IMR-90 (cell line): ENCODE data around the gene ADGRD2. TPM values are rescaled to one million over a fixed set of nuclear protein-coding genes. Genes with fewer than 3 reads are reported as not detected.

Experiments used
- ATAC-seq: fragments of 200-7000 bp; cut with Tn5 transposase; 2 replicates; pipeline ENCODE4 v1.9.1; 2020; ENCODE audit warnings: low read depth, mild to moderate bottlenecking, moderate library complexity
- BruUV-seq: library from RNA; stranded (reverse); fragments of 400-500 nt; replicated peaks from 2 replicates; lab custom pipeline; 2021; lab: Mats Ljungman, UMichigan
- CTCF ChIA-PET: fragments of 300-600 bp; formaldehyde crosslinking; extraction: SDS; loops from one replicate; lab custom pipeline; 2021; ENCODE audit warnings: antibody characterized with exemption; lab: Yijun Ruan, JAX
- POLR2A ChIA-PET: fragments of 300-600 bp; sonication (Branson Sonifier 250); formaldehyde crosslinking; loops from one replicate; lab custom pipeline; 2022; ENCODE audit warnings: antibody characterized with exemption; ENCODE audit not compliant: unreplicated experiment; lab: Charles Lee
- DNase-seq: peaks from one replicate; pipeline ENCODE4 v3.0.0; 2013
- H2AFZ ChIP-seq: replicated peaks from 2 replicates; pipeline ENCODE3; 2013; ENCODE audit warnings: low read length, mild to moderate bottlenecking; ENCODE audit not compliant: poor library complexity
- H2AK5ac ChIP-seq: 2 replicates; pipeline ENCODE4 v1.6.1; 2013; ENCODE audit warnings: low read depth, low read length, inconsistent platforms
- H2AK9ac ChIP-seq: replicated peaks from 2 replicates; pipeline ENCODE3; 2013; ENCODE audit warnings: mild to moderate bottlenecking, low read depth, low read length, moderate library complexity; ENCODE audit not compliant: poor library complexity
- H2BK120ac ChIP-seq: 2 replicates; pipeline ENCODE4 v1.6.1; 2013; ENCODE audit warnings: low read depth, low read length, inconsistent platforms
- H2BK15ac ChIP-seq: 3 replicates; pipeline ENCODE4 v1.6.1; 2013; ENCODE audit warnings: low read depth, low read length, inconsistent platforms
- H2BK20ac ChIP-seq: 2 replicates; pipeline ENCODE4 v1.6.1; 2013; ENCODE audit warnings: low read depth, mild to moderate bottlenecking, inconsistent platforms, low read length, moderate library complexity
- H2BK5ac ChIP-seq: 2 replicates; pipeline ENCODE4 v1.6.1; 2013; ENCODE audit warnings: mild to moderate bottlenecking, low read depth, low read length, inconsistent platforms; ENCODE audit not compliant: poor library complexity, severe bottlenecking
- H3K14ac ChIP-seq: replicated peaks from 2 replicates; pipeline ENCODE4 v1.6.1; 2013; ENCODE audit warnings: low read depth, low read length, inconsistent platforms
- H3K18ac ChIP-seq: 2 replicates; pipeline ENCODE4 v1.6.1; 2013; ENCODE audit warnings: low read depth, low read length, control low read depth
- H3K23ac ChIP-seq: 2 replicates; pipeline ENCODE4 v1.6.1; 2013; ENCODE audit warnings: low read depth, low read length, inconsistent platforms
- H3K27ac ChIP-seq: 2 replicates; pipeline ENCODE4 v1.5.1; 2013; ENCODE audit warnings: mild to moderate bottlenecking, control low read depth, low read length; ENCODE audit not compliant: insufficient read depth
- H3K27me3 ChIP-seq: 2 replicates; pipeline ENCODE4 v1.6.1; 2013; ENCODE audit warnings: low read length; ENCODE audit not compliant: control insufficient read depth, insufficient read depth
- H3K36me3 ChIP-seq: 2 replicates; pipeline ENCODE4 v1.6.1; 2013; ENCODE audit warnings: low read length, mixed read lengths; ENCODE audit not compliant: control insufficient read depth, insufficient read depth
- H3K4ac ChIP-seq: 2 replicates; pipeline ENCODE4 v1.6.1; 2013; ENCODE audit warnings: low read depth, low read length, inconsistent platforms
- H3K4me1 ChIP-seq: 2 replicates; pipeline ENCODE4 v1.6.1; 2013; ENCODE audit warnings: low read length, mixed read lengths; ENCODE audit not compliant: control insufficient read depth, insufficient read depth
- H3K4me2 ChIP-seq: 2 replicates; pipeline ENCODE4 v1.6.1; 2013; ENCODE audit warnings: low read depth, mild to moderate bottlenecking, control low read depth, low read length, moderate library complexity
- H3K4me3 ChIP-seq: 2 replicates; pipeline ENCODE4 v1.5.1; 2013; ENCODE audit warnings: low read depth, mild to moderate bottlenecking, control low read depth, low read length, moderate library complexity; ENCODE audit not compliant: insufficient read depth
- H3K56ac ChIP-seq: 2 replicates; pipeline ENCODE4 v1.6.1; 2013; ENCODE audit warnings: low read length, inconsistent platforms; ENCODE audit not compliant: insufficient read depth; ENCODE audit errors: extremely low read depth
- H3K79me1 ChIP-seq, 2 experiments: 2 replicates each; pipeline ENCODE4 v1.6.1; 2013; ENCODE audit warnings: low read length in 2 of 2, inconsistent platforms in 1 of 2, low read depth in 1 of 2
- H3K9ac ChIP-seq: 2 replicates; pipeline ENCODE4 v1.6.1; 2013; ENCODE audit warnings: low read depth, low read length, control low read depth
- H3K9me1 ChIP-seq: 2 replicates; pipeline ENCODE4 v1.6.1; 2013; ENCODE audit warnings: low read length, inconsistent platforms; ENCODE audit not compliant: insufficient read depth
- H3K9me3 ChIP-seq: 2 replicates; pipeline ENCODE4 v1.6.1; 2013; ENCODE audit warnings: low read length; ENCODE audit not compliant: control insufficient read depth, insufficient read depth
- H4K20me1 ChIP-seq: 2 replicates; pipeline ENCODE4 v1.6.1; 2013; ENCODE audit warnings: low read length, inconsistent platforms; ENCODE audit not compliant: insufficient read depth
- H4K5ac ChIP-seq: 2 replicates; pipeline ENCODE4 v1.6.1; 2013; ENCODE audit warnings: mild to moderate bottlenecking, low read depth, low read length, control low read depth
- H4K8ac ChIP-seq, 2 experiments: 2 replicates each; pipeline ENCODE4 v1.6.1; 2013; ENCODE audit warnings: low read depth in 2 of 2, low read length in 2 of 2, control low read depth in 1 of 2, inconsistent platforms in 1 of 2
- H4K91ac ChIP-seq: 2 replicates; pipeline ENCODE4 v1.6.1; 2013; ENCODE audit warnings: low read depth, low read length, inconsistent platforms; ENCODE audit not compliant: insufficient read depth
- BHLHE40 ChIP-seq: fragments of 150-350 bp; IDR thresholded peaks from 2 replicates; pipeline ENCODE4 v1.6.1; 2016; ENCODE audit warnings: mild to moderate bottlenecking, low read depth, low read length
- CEBPB ChIP-seq: IDR thresholded peaks from 2 replicates; pipeline ENCODE4 v1.6.1; 2012; ENCODE audit warnings: low read depth, low read length, improper control_type of control experiment
- CHD1 ChIP-seq: IDR thresholded peaks from 2 replicates; pipeline ENCODE4 v1.6.1; 2012; ENCODE audit warnings: low read depth, low read length, improper control_type of control experiment
- CTCF ChIP-seq: conservative IDR thresholded peaks from 2 replicates; pipeline ENCODE4 v1.5.1; 2012; ENCODE audit warnings: mild to moderate bottlenecking, low read depth, low read length, improper control_type of control experiment
- ELK1 ChIP-seq: fragments of 150-350 bp; IDR thresholded peaks from 2 replicates; pipeline ENCODE4 v1.6.1; 2016; ENCODE audit warnings: low read depth, mild to moderate bottlenecking, low read length, moderate library complexity, borderline replicate concordance
- FOS ChIP-seq: fragments of 150-350 bp; IDR thresholded peaks from 2 replicates; pipeline ENCODE4 v1.6.1; 2016; ENCODE audit warnings: low read depth, low read length
- MAFK ChIP-seq: IDR thresholded peaks from 2 replicates; pipeline ENCODE4 v1.6.1; 2012; ENCODE audit warnings: low read depth, low read length, improper control_type of control experiment
- MAZ ChIP-seq: IDR thresholded peaks from 2 replicates; pipeline ENCODE4 v1.6.1; 2012; ENCODE audit warnings: low read depth, mild to moderate bottlenecking, low read length, improper control_type of control experiment, moderate library complexity, borderline replicate concordance
- MXI1 ChIP-seq: IDR thresholded peaks from 2 replicates; pipeline ENCODE4 v1.6.1; 2012; ENCODE audit warnings: low read depth, mild to moderate bottlenecking, low read length, moderate library complexity, borderline replicate concordance
- NFE2L2 ChIP-seq: fragments of 150-350 bp; IDR thresholded peaks from 2 replicates; pipeline ENCODE4 v1.6.1; 2016; ENCODE audit warnings: low read depth, mild to moderate bottlenecking, low read length
- RAD21 ChIP-seq: IDR thresholded peaks from 2 replicates; pipeline ENCODE4 v1.6.1; 2012; ENCODE audit warnings: low read length, improper control_type of control experiment
- RCOR1 ChIP-seq: IDR thresholded peaks from 2 replicates; pipeline ENCODE4 v1.6.1; 2012; ENCODE audit warnings: mild to moderate bottlenecking, low read length, improper control_type of control experiment; ENCODE audit not compliant: insufficient replicate concordance
- SMC3 ChIP-seq: fragments of 150-350 bp; IDR thresholded peaks from 2 replicates; pipeline ENCODE4 v1.6.1; 2016; ENCODE audit warnings: low read depth, mild to moderate bottlenecking, antibody characterized with exemption, low read length, moderate library complexity
- USF2 ChIP-seq: fragments of 150-350 bp; IDR thresholded peaks from 2 replicates; pipeline ENCODE4 v1.6.1; 2017; ENCODE audit warnings: mild to moderate bottlenecking, antibody characterized with exemption, low read length, low read depth
- WGBS, 2 experiments: methylation state at CpG; one replicate each; pipeline versions ENCODE4 v1.1.5 to v1.1.7; 2013; ENCODE audit warnings: missing lambda C conversion rate in 2 of 2; ENCODE audit not compliant: insufficient read length in 1 of 2; ENCODE audit errors: extremely low coverage in 2 of 2; 5-methylcytosine and 5-hydroxymethylcytosine counted together
- dilution Hi-C: fragments of 300-500 bp; cut with HindIII; formaldehyde crosslinking; loops from one replicate; pipeline ENCODE4 v1.14.3; 2018; ENCODE audit warnings: low sequenced_read_pairs; ENCODE audit not compliant: unreplicated experiment
- in situ Hi-C: fragments of 300-500 bp; cut with MboI; formaldehyde crosslinking; loops from 3 replicates; pipeline ENCODE4 v1.14.3; 2019; ENCODE audit warnings: low sequenced_read_pairs, inconsistent platforms, mixed read lengths
- intact Hi-C: fragments of 100-400 bp; cut with micrococcal nuclease; formaldehyde crosslinking; loops from 2 replicates; pipeline ENCODE4 v1.10.0; 2022
- polyA plus RNA-seq, 3 experiments: library from polyadenylated mRNA; depleted of rRNA; stranded (reverse); fragments of >200 nt; gene quantifications; 2 replicates each; pipeline ENCODE4 v1.2.3, GENCODE V29; 2012; ENCODE audit warnings: low replicate concordance in 1 of 3
- total RNA-seq: library from RNA; depleted of rRNA; stranded (reverse); fragments of >200 nt; gene quantifications from 2 replicates; pipeline ENCODE4 v1.2.3, GENCODE V29; 2012

ADGRD2 gene
- total and polyA plus RNA-seq, 2 of the 4 experiments (the other 2 are of a cell fraction), result not detected

GRCh38 chr9:124473310-124473709 is 23.1 kb downstream of the ADGRD2 start:
- Histone ChIP-seq H4K5ac (no peak overlapping the region), H3K56ac (no peak overlapping the region), H2BK15ac (no peak overlapping the region), H2AK9ac (no peak overlapping the region), H3K23ac (no peak overlapping the region), H3K9ac (no peak overlapping the region), H3K27me3 (peaks cover 70% of the 10 kb centered on the region), H2BK120ac (no peak overlapping the region), H3K14ac (no peak overlapping the region), H2BK5ac (no peak overlapping the region), H4K91ac (no peak overlapping the region), H3K4me1 (no peaks in the 10 kb centered on the region), H3K9me1 (no peaks in the 10 kb centered on the region), H3K36me3 (no peaks in the 10 kb centered on the region), H2AK5ac (no peak overlapping the region), H4K8ac (no peak overlapping the region), H3K4me2 (no peak overlapping the region), H2BK20ac (no peak overlapping the region), H2AFZ (no peak overlapping the region), H3K4me3 (no peak overlapping the region), H3K4ac (no peak overlapping the region), H3K18ac (no peak overlapping the region), H3K9me3 (no peaks in the 10 kb centered on the region), H3K27ac (no peak overlapping the region), H4K20me1 (no peaks in the 10 kb centered on the region), H3K79me1 (no peaks in the 10 kb centered on the region)
- TF ChIP-seq SMC3 (no peak), CHD1 (no peak), CEBPB (no peak), RCOR1 (no peak), MXI1 (no peak), RAD21 (no peak), ELK1 (no peak), FOS (no peak), USF2 (no peak), NFE2L2 (no peak), MAFK (no peak), MAZ (no peak), BHLHE40 (no peak), CTCF (no peak)
- WGBS, 2 experiments, result 80% methylated on average over 1 of the region's 10 CpGs; no CpG with 5 or more reads in 1 of the 2 experiments
- ChIA-PET CTCF (no interaction called here), POLR2A (no interaction called here)
- DNase-seq (peak; percentile 14), ATAC-seq (no peak)
- in situ Hi-C loops, result no loop called here
- dilution Hi-C loops, result no loop called here
- BruUV-seq, result no TSS peak
- intact Hi-C loops, result no loop called here
